Amniotic stem cell (primary cell): Measurements from ENCODE around the gene LRPAP1.
"Not testable (repeated sequence)": the region's sequence is repeated elsewhere in the genome, so short reads cannot be mapped to it uniquely, and the experiment has no call there.

ENCODE experiments used
- DNase-seq: peaks from one replicate; lab custom pipeline; 2025; lab: John Stamatoyannopoulos, UW

Gene LRPAP1

GRCh38 chr4:3531879-3532750 lies at the start of gene LRPAP1:
Gene LRPAP1 (minus strand): TSS chr4:3532422. CDS start chr4:3532412, 10 bp downstream.
- DNase-seq = peak; percentile 76

GRCh38 chr4:3581334-3582090 lies 49.3 kb upstream of the LRPAP1 start:
- DNase-seq = not testable (repeated sequence)

- not testable (repeated sequence) for DNase-seq
Observed at GRCh38 chr4:3580859-3581258, 48.6 kb upstream of the LRPAP1 start.

- not testable (repeated sequence) for DNase-seq
Observed at GRCh38 chr4:3578527-3579144, 46.4 kb upstream of the LRPAP1 start.

- DNase-seq = not testable (repeated sequence)
Observed at GRCh38 chr4:3578052-3578451, 45.8 kb upstream of the LRPAP1 start.

GRCh38 chr4:3577208-3577892 lies 45.1 kb upstream of the LRPAP1 start:
- DNase-seq = not testable (repeated sequence)

GRCh38 chr4:3576533-3577207 lies 44.4 kb upstream of the LRPAP1 start:
- DNase-seq = not testable (repeated sequence)

- DNase-seq = not testable (repeated sequence)
Observed at GRCh38 chr4:3575426-3576369, 43.5 kb upstream of the LRPAP1 start.

- DNase-seq = not testable (repeated sequence)
Observed at GRCh38 chr4:3574865-3575264, 42.6 kb upstream of the LRPAP1 start.

GRCh38 chr4:3574346-3574745 lies 42.1 kb upstream of the LRPAP1 start:
- not testable (repeated sequence) for DNase-seq

GRCh38 chr4:3573131-3573530 lies 40.9 kb upstream of the LRPAP1 start:
- DNase-seq = no peak

GRCh38 chr4:3572363-3572762 lies 40.1 kb upstream of the LRPAP1 start:
- no peak for DNase-seq

- DNase-seq = no peak
Observed at GRCh38 chr4:3571921-3572320, 39.7 kb upstream of the LRPAP1 start.

GRCh38 chr4:3570923-3571322 lies 38.7 kb upstream of the LRPAP1 start:
- not testable (repeated sequence) for DNase-seq

GRCh38 chr4:3569611-3570010 lies 37.4 kb upstream of the LRPAP1 start:
- not testable (repeated sequence) for DNase-seq

- not testable (repeated sequence) for DNase-seq
Observed at GRCh38 chr4:3566701-3567100, 34.5 kb upstream of the LRPAP1 start.

- not testable (repeated sequence) for DNase-seq
Observed at GRCh38 chr4:3566301-3566700, 34.1 kb upstream of the LRPAP1 start.

- not testable (repeated sequence) for DNase-seq
Observed at GRCh38 chr4:3564948-3565347, 32.7 kb upstream of the LRPAP1 start.

GRCh38 chr4:3563403-3563802 lies 31.2 kb upstream of the LRPAP1 start:
- DNase-seq = no peak

- not testable (repeated sequence) for DNase-seq
Observed at GRCh38 chr4:3562127-3562526, 29.9 kb upstream of the LRPAP1 start.
